Esophagus muscularis mucosa (tissue), 4 donors: Measurements from ENCODE around the gene SFTPA2. TPM values are rescaled to one million over a fixed set of nuclear protein-coding genes. Genes with fewer than 3 reads are reported as not detected.
"Not testable (repeated sequence)": the region's sequence is repeated elsewhere in the genome, so short reads cannot be mapped to it uniquely, and the experiment has no call there.

Experiments
- DNase-seq: peaks from one replicate; pipeline ENCODE4 v3.0.0-alpha.2; 2017; ENCODE audit errors: extremely low spot score
- H3K27ac ChIP-seq, 4 donors: fragments of 200-600 bp; sonication (generic); replicated peaks in 1 of 4; 1 replicate in 3 of 4; 2 replicates in 1 of 4; pipeline ENCODE4 v1.5.1; 2016 to 2019; ENCODE audit warnings: mild to moderate bottlenecking in 1 of 4
- H3K27me3 ChIP-seq, 4 donors: fragments of 200-600 bp; sonication (generic); one replicate each; pipeline versions ENCODE4 v1.5.1 to v1.6.0; 2016 to 2019
- H3K36me3 ChIP-seq, 4 donors: fragments of 200-600 bp; sonication (generic); one replicate each; pipeline ENCODE4 v1.5.1; 2016 to 2019
- H3K4me1 ChIP-seq, 4 donors: fragments of 200-600 bp; sonication (generic); one replicate each; pipeline ENCODE4 v1.5.1; 2016 to 2019
- H3K4me3 ChIP-seq, 4 donors: fragments of 200-600 bp; sonication (generic); 1 replicate in 2 of 4; 2 replicates in 2 of 4; pipeline ENCODE4 v1.5.1; 2016 to 2019; ENCODE audit warnings: mild to moderate bottlenecking in 4 of 4, moderate library complexity in 1 of 4
- H3K9me3 ChIP-seq, 4 donors: fragments of 200-600 bp; sonication (generic); 1 replicate in 3 of 4; 2 replicates in 1 of 4; pipeline ENCODE4 v1.5.1; 2016 to 2019
- CTCF ChIP-seq, 3 experiments: fragments of 200-600 bp in 2 of 3; fragments of 450-650 bp in 1 of 3; sonication (generic) in 2 of 3; IDR thresholded peaks; one replicate each; pipeline ENCODE4 v1.5.1; 2017 to 2019; ENCODE audit warnings: antibody characterized with exemption in 3 of 3, mild to moderate bottlenecking in 2 of 3, moderate library complexity in 1 of 3
- EP300 ChIP-seq: sonication (generic); formaldehyde crosslinking; IDR thresholded peaks from one replicate; pipeline ENCODE4 v1.6.1; 2017; ENCODE audit warnings: antibody characterized with exemption
- POLR2A ChIP-seq: fragments of 450-650 bp; IDR thresholded peaks from one replicate; pipeline ENCODE4 v1.6.1; 2017; ENCODE audit warnings: antibody characterized with exemption, moderate library complexity, mild to moderate bottlenecking, low read depth
- POLR2AphosphoS5 ChIP-seq, 2 donors: sonication (generic); formaldehyde crosslinking; IDR thresholded peaks; one replicate each; pipeline ENCODE4 v1.6.1; 2017; ENCODE audit warnings: antibody characterized with exemption in 2 of 2
- WGBS: methylation state at CpG from one replicate; pipeline ENCODE4 v1.1.5; 2018; 5-methylcytosine and 5-hydroxymethylcytosine counted together
- intact Hi-C: fragments of 100-400 bp; cut with DNase I; formaldehyde crosslinking; loops from one replicate; pipeline ENCODE4 v1.15.1; 2023
- total RNA-seq, 4 donors: library from RNA; depleted of rRNA; stranded (reverse); fragments of >200 nt; gene quantifications; one replicate each; pipeline versions ENCODE4 v1.1.0 to v1.2.1, GENCODE V29; 2016

Gene SFTPA2
- total RNA-seq, 4 donors from 2014 or later = 7.5 to 12.9 (median 8.3) TPM; not detected in 1

GRCh38 chr10:79581044-79581443, 20.8 kb upstream of the SFTPA2 start:
- no peaks in the 10 kb centered on the region for H3K36me3 ChIP-seq
- H3K9me3 ChIP-seq = no peaks in the 10 kb centered on the region
- DNase-seq = no peak
- intact Hi-C loops = no loop called here
- no peaks in the 10 kb centered on the region for H3K4me1 ChIP-seq
- no peak overlapping the region for H3K4me3 ChIP-seq
- TF ChIP-seq CTCF (IDR thresholded peaks at IDR 0.05) (no peak), EP300 (no peak), POLR2AphosphoS5 (IDR thresholded peaks at IDR 0.05) (no peak), POLR2A (no peak)
- no peaks in the 10 kb centered on the region for H3K27me3 ChIP-seq
- no peak overlapping the region for H3K27ac ChIP-seq

GRCh38 chr10:79579361-79579760, 19.2 kb upstream of the SFTPA2 start:
- WGBS = 94% methylated on average over 2 of the region's 2 CpGs
- H3K27me3 ChIP-seq = no peaks in the 10 kb centered on the region
- TF ChIP-seq POLR2AphosphoS5 (IDR thresholded peaks at IDR 0.05) = no peak
- no peak for TF ChIP-seq EP300
- no peak for TF ChIP-seq POLR2A
- TF ChIP-seq CTCF (IDR thresholded peaks at IDR 0.05) = no peak
- intact Hi-C loops = no loop called here
- H3K4me1 ChIP-seq = no peaks in the 10 kb centered on the region
- no peak overlapping the region for H3K27ac ChIP-seq
- H3K9me3 ChIP-seq = no peaks in the 10 kb centered on the region
- H3K4me3 ChIP-seq = no peak overlapping the region
- no peak for DNase-seq
- no peaks in the 10 kb centered on the region for H3K36me3 ChIP-seq

GRCh38 chr10:79570624-79571023, 10.4 kb upstream of the SFTPA2 start:
- H3K36me3 ChIP-seq, H3K4me3 ChIP-seq, DNase-seq, H3K4me1 ChIP-seq, H3K27ac ChIP-seq, H3K9me3 ChIP-seq, H3K27me3 ChIP-seq, intact Hi-C loops: not testable (repeated sequence)
- 91% methylated on average over 6 of the region's 6 CpGs for WGBS

GRCh38 chr10:79563426-79563825, 3.2 kb upstream of the SFTPA2 start:
- 78% methylated on average over 4 of the region's 4 CpGs for WGBS
- H3K27ac ChIP-seq = no peak overlapping the region
- H3K4me1 ChIP-seq = peaks cover 0 to 8% (median 5%) of the 10 kb centered on the region in 4 donors
- H3K4me3 ChIP-seq = no peak overlapping the region
- no peak for TF ChIP-seq EP300
- TF ChIP-seq POLR2AphosphoS5 (IDR thresholded peaks at IDR 0.05) = no peak
- TF ChIP-seq CTCF (IDR thresholded peaks at IDR 0.05) = no peak
- no peak for TF ChIP-seq POLR2A
- H3K27me3 ChIP-seq = peaks cover 0 to 8% (median 0%) of the 10 kb centered on the region in 4 donors
- no peak for DNase-seq
- no peaks in the 10 kb centered on the region for H3K9me3 ChIP-seq
- intact Hi-C loops = loop anchor here (10.0 kb wide), 1 partner anchor 361 kb away; no protein-coding TSS in a partner anchor
- no peaks in the 10 kb centered on the region for H3K36me3 ChIP-seq

- Histone ChIP-seq H3K4me3 (no peak overlapping the region), H3K4me1 (peaks cover 0 to 8% (median 5%) of the 10 kb centered on the region in 4 donors), H3K27me3 (peaks cover 0 to 8% (median 0%) of the 10 kb centered on the region in 4 donors), H3K36me3 (no peaks in the 10 kb centered on the region), H3K27ac (no peak overlapping the region), H3K9me3 (no peaks in the 10 kb centered on the region)
- 12% methylated on average over 15 of the region's 17 CpGs for WGBS
- DNase-seq = no peak
- intact Hi-C loops = loop anchor here (10.0 kb wide), 1 partner anchor 363 kb away; no protein-coding TSS in a partner anchor
- TF ChIP-seq EP300 (no peak), CTCF (IDR thresholded peaks at IDR 0.05) (peak; percentile 60 to 86 (median 63))
Observed at GRCh38 chr10:79562135-79562756, 2.0 kb upstream of the SFTPA2 start.
